IMR-90 (cell line): Measurements from ENCODE around the gene RCOR3. TPM values are rescaled to one million over a fixed set of nuclear protein-coding genes. Genes with fewer than 3 reads are reported as not detected.

Experiments used
- ATAC-seq: fragments of 200-7000 bp; cut with Tn5 transposase; 2 replicates; pipeline ENCODE4 v1.9.1; 2020; ENCODE audit warnings: low read depth, mild to moderate bottlenecking, moderate library complexity
- BruUV-seq: library from RNA; stranded (reverse); fragments of 400-500 nt; replicated peaks from 2 replicates; lab custom pipeline; 2021; lab: Mats Ljungman, UMichigan
- CTCF ChIA-PET: fragments of 300-600 bp; formaldehyde crosslinking; extraction: SDS; loops from one replicate; lab custom pipeline; 2021; ENCODE audit warnings: antibody characterized with exemption; lab: Yijun Ruan, JAX
- POLR2A ChIA-PET: fragments of 300-600 bp; sonication (Branson Sonifier 250); formaldehyde crosslinking; loops from one replicate; lab custom pipeline; 2022; ENCODE audit warnings: antibody characterized with exemption; ENCODE audit not compliant: unreplicated experiment; lab: Charles Lee
- DNase-seq: peaks from one replicate; pipeline ENCODE4 v3.0.0; 2013
- H2AFZ ChIP-seq: replicated peaks from 2 replicates; pipeline ENCODE3; 2013; ENCODE audit warnings: low read length, mild to moderate bottlenecking; ENCODE audit not compliant: poor library complexity
- H2AK5ac ChIP-seq: 2 replicates; pipeline ENCODE4 v1.6.1; 2013; ENCODE audit warnings: low read depth, low read length, inconsistent platforms
- H2AK9ac ChIP-seq: replicated peaks from 2 replicates; pipeline ENCODE3; 2013; ENCODE audit warnings: mild to moderate bottlenecking, low read depth, low read length, moderate library complexity; ENCODE audit not compliant: poor library complexity
- H2BK120ac ChIP-seq: 2 replicates; pipeline ENCODE4 v1.6.1; 2013; ENCODE audit warnings: low read depth, low read length, inconsistent platforms
- H2BK15ac ChIP-seq: 3 replicates; pipeline ENCODE4 v1.6.1; 2013; ENCODE audit warnings: low read depth, low read length, inconsistent platforms
- H2BK20ac ChIP-seq: 2 replicates; pipeline ENCODE4 v1.6.1; 2013; ENCODE audit warnings: low read depth, mild to moderate bottlenecking, inconsistent platforms, low read length, moderate library complexity
- H2BK5ac ChIP-seq: 2 replicates; pipeline ENCODE4 v1.6.1; 2013; ENCODE audit warnings: mild to moderate bottlenecking, low read depth, low read length, inconsistent platforms; ENCODE audit not compliant: poor library complexity, severe bottlenecking
- H3K14ac ChIP-seq: replicated peaks from 2 replicates; pipeline ENCODE4 v1.6.1; 2013; ENCODE audit warnings: low read depth, low read length, inconsistent platforms
- H3K18ac ChIP-seq: 2 replicates; pipeline ENCODE4 v1.6.1; 2013; ENCODE audit warnings: low read depth, low read length, control low read depth
- H3K23ac ChIP-seq: 2 replicates; pipeline ENCODE4 v1.6.1; 2013; ENCODE audit warnings: low read depth, low read length, inconsistent platforms
- H3K27ac ChIP-seq: 2 replicates; pipeline ENCODE4 v1.5.1; 2013; ENCODE audit warnings: mild to moderate bottlenecking, control low read depth, low read length; ENCODE audit not compliant: insufficient read depth
- H3K27me3 ChIP-seq: 2 replicates; pipeline ENCODE4 v1.6.1; 2013; ENCODE audit warnings: low read length; ENCODE audit not compliant: control insufficient read depth, insufficient read depth
- H3K36me3 ChIP-seq: 2 replicates; pipeline ENCODE4 v1.6.1; 2013; ENCODE audit warnings: low read length, mixed read lengths; ENCODE audit not compliant: control insufficient read depth, insufficient read depth
- H3K4ac ChIP-seq: 2 replicates; pipeline ENCODE4 v1.6.1; 2013; ENCODE audit warnings: low read depth, low read length, inconsistent platforms
- H3K4me1 ChIP-seq: 2 replicates; pipeline ENCODE4 v1.6.1; 2013; ENCODE audit warnings: low read length, mixed read lengths; ENCODE audit not compliant: control insufficient read depth, insufficient read depth
- H3K4me2 ChIP-seq: 2 replicates; pipeline ENCODE4 v1.6.1; 2013; ENCODE audit warnings: low read depth, mild to moderate bottlenecking, control low read depth, low read length, moderate library complexity
- H3K4me3 ChIP-seq: 2 replicates; pipeline ENCODE4 v1.5.1; 2013; ENCODE audit warnings: low read depth, mild to moderate bottlenecking, control low read depth, low read length, moderate library complexity; ENCODE audit not compliant: insufficient read depth
- H3K56ac ChIP-seq: 2 replicates; pipeline ENCODE4 v1.6.1; 2013; ENCODE audit warnings: low read length, inconsistent platforms; ENCODE audit not compliant: insufficient read depth; ENCODE audit errors: extremely low read depth
- H3K79me1 ChIP-seq, 2 experiments: 2 replicates each; pipeline ENCODE4 v1.6.1; 2013; ENCODE audit warnings: low read length in 2 of 2, inconsistent platforms in 1 of 2, low read depth in 1 of 2
- H3K9ac ChIP-seq: 2 replicates; pipeline ENCODE4 v1.6.1; 2013; ENCODE audit warnings: low read depth, low read length, control low read depth
- H3K9me1 ChIP-seq: 2 replicates; pipeline ENCODE4 v1.6.1; 2013; ENCODE audit warnings: low read length, inconsistent platforms; ENCODE audit not compliant: insufficient read depth
- H3K9me3 ChIP-seq: 2 replicates; pipeline ENCODE4 v1.6.1; 2013; ENCODE audit warnings: low read length; ENCODE audit not compliant: control insufficient read depth, insufficient read depth
- H4K20me1 ChIP-seq: 2 replicates; pipeline ENCODE4 v1.6.1; 2013; ENCODE audit warnings: low read length, inconsistent platforms; ENCODE audit not compliant: insufficient read depth
- H4K5ac ChIP-seq: 2 replicates; pipeline ENCODE4 v1.6.1; 2013; ENCODE audit warnings: mild to moderate bottlenecking, low read depth, low read length, control low read depth
- H4K8ac ChIP-seq, 2 experiments: 2 replicates each; pipeline ENCODE4 v1.6.1; 2013; ENCODE audit warnings: low read depth in 2 of 2, low read length in 2 of 2, control low read depth in 1 of 2, inconsistent platforms in 1 of 2
- H4K91ac ChIP-seq: 2 replicates; pipeline ENCODE4 v1.6.1; 2013; ENCODE audit warnings: low read depth, low read length, inconsistent platforms; ENCODE audit not compliant: insufficient read depth
- BHLHE40 ChIP-seq: fragments of 150-350 bp; IDR thresholded peaks from 2 replicates; pipeline ENCODE4 v1.6.1; 2016; ENCODE audit warnings: mild to moderate bottlenecking, low read depth, low read length
- CEBPB ChIP-seq: IDR thresholded peaks from 2 replicates; pipeline ENCODE4 v1.6.1; 2012; ENCODE audit warnings: low read depth, low read length, improper control_type of control experiment
- CHD1 ChIP-seq: IDR thresholded peaks from 2 replicates; pipeline ENCODE4 v1.6.1; 2012; ENCODE audit warnings: low read depth, low read length, improper control_type of control experiment
- FOS ChIP-seq: fragments of 150-350 bp; IDR thresholded peaks from 2 replicates; pipeline ENCODE4 v1.6.1; 2016; ENCODE audit warnings: low read depth, low read length
- MAFK ChIP-seq: IDR thresholded peaks from 2 replicates; pipeline ENCODE4 v1.6.1; 2012; ENCODE audit warnings: low read depth, low read length, improper control_type of control experiment
- MAZ ChIP-seq: IDR thresholded peaks from 2 replicates; pipeline ENCODE4 v1.6.1; 2012; ENCODE audit warnings: low read depth, mild to moderate bottlenecking, low read length, improper control_type of control experiment, moderate library complexity, borderline replicate concordance
- MXI1 ChIP-seq: IDR thresholded peaks from 2 replicates; pipeline ENCODE4 v1.6.1; 2012; ENCODE audit warnings: low read depth, mild to moderate bottlenecking, low read length, moderate library complexity, borderline replicate concordance
- NFE2L2 ChIP-seq: fragments of 150-350 bp; IDR thresholded peaks from 2 replicates; pipeline ENCODE4 v1.6.1; 2016; ENCODE audit warnings: low read depth, mild to moderate bottlenecking, low read length
- POLR2A ChIP-seq: IDR thresholded peaks from 2 replicates; pipeline ENCODE4 v1.6.1; 2012; ENCODE audit warnings: mild to moderate bottlenecking, low read depth, low read length
- RAD21 ChIP-seq: IDR thresholded peaks from 2 replicates; pipeline ENCODE4 v1.6.1; 2012; ENCODE audit warnings: low read length, improper control_type of control experiment
- RCOR1 ChIP-seq: IDR thresholded peaks from 2 replicates; pipeline ENCODE4 v1.6.1; 2012; ENCODE audit warnings: mild to moderate bottlenecking, low read length, improper control_type of control experiment; ENCODE audit not compliant: insufficient replicate concordance
- RFX5 ChIP-seq: IDR thresholded peaks from 2 replicates; pipeline ENCODE4 v1.8.0; 2012; ENCODE audit warnings: low read depth, mild to moderate bottlenecking, low read length, moderate library complexity
- SMC3 ChIP-seq: fragments of 150-350 bp; IDR thresholded peaks from 2 replicates; pipeline ENCODE4 v1.6.1; 2016; ENCODE audit warnings: low read depth, mild to moderate bottlenecking, antibody characterized with exemption, low read length, moderate library complexity
- WGBS, 2 experiments: methylation state at CpG; one replicate each; pipeline versions ENCODE4 v1.1.5 to v1.1.7; 2013; ENCODE audit warnings: missing lambda C conversion rate in 2 of 2; ENCODE audit not compliant: insufficient read length in 1 of 2; ENCODE audit errors: extremely low coverage in 2 of 2; 5-methylcytosine and 5-hydroxymethylcytosine counted together
- dilution Hi-C: fragments of 300-500 bp; cut with HindIII; formaldehyde crosslinking; loops from one replicate; pipeline ENCODE4 v1.14.3; 2018; ENCODE audit warnings: low sequenced_read_pairs; ENCODE audit not compliant: unreplicated experiment
- in situ Hi-C: fragments of 300-500 bp; cut with MboI; formaldehyde crosslinking; loops from 3 replicates; pipeline ENCODE4 v1.14.3; 2019; ENCODE audit warnings: low sequenced_read_pairs, inconsistent platforms, mixed read lengths
- intact Hi-C: fragments of 100-400 bp; cut with micrococcal nuclease; formaldehyde crosslinking; loops from 2 replicates; pipeline ENCODE4 v1.10.0; 2022
- polyA plus RNA-seq, 3 experiments: library from polyadenylated mRNA; depleted of rRNA; stranded (reverse); fragments of >200 nt; gene quantifications; 2 replicates each; pipeline ENCODE4 v1.2.3, GENCODE V29; 2012; ENCODE audit warnings: low replicate concordance in 1 of 3
- total RNA-seq: library from RNA; depleted of rRNA; stranded (reverse); fragments of >200 nt; gene quantifications from 2 replicates; pipeline ENCODE4 v1.2.3, GENCODE V29; 2012
- TF ChIP-seq, protein P1 (sequence below): conservative IDR thresholded peaks from 2 replicates; pipeline ENCODE4 v1.5.1; 2012; ENCODE audit warnings: mild to moderate bottlenecking, low read depth, low read length, improper control_type of control experiment
- TF ChIP-seq, protein P2 (sequence below): fragments of 150-350 bp; IDR thresholded peaks from 2 replicates; pipeline ENCODE4 v1.6.1; 2017; ENCODE audit warnings: mild to moderate bottlenecking, antibody characterized with exemption, low read length, low read depth

RCOR3 gene
- total and polyA plus RNA-seq, 2 of the 4 experiments (the other 2 are of a cell fraction): 8.1 to 16.4 TPM

DNA sequence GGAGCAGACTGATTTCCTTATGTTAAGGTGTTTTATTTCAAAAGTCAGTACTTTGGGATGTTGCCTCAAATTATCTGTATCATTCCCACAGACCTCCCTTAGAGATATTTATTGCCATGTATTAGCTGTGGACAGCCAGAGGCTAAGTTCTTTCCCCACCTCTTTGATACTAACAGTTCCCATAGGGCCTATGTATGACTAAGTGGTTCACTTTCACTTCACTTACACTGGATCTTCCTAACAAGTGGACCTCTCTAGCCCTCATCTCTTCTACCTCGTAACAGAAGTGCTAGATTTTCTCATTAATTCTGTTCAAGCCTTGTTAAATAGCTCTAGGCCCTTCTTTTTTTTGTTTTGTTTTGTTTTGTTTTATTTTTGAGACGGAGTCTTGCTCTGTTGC lies 73.7 kb downstream of the RCOR3 start:
- peaks cover 48% of the 10 kb centered on the region for H3K9me1 ChIP-seq
- no peak overlapping the region for H4K8ac ChIP-seq
- H2BK15ac ChIP-seq: no peak overlapping the region
- H3K79me1 ChIP-seq: peaks cover 37 to 91% of the 10 kb centered on the region in 2 experiments
- H3K36me3 ChIP-seq: 0 out of 2 replicates have a peak, but pooled peaks cover 1% of the 10 kb centered on the region
- H3K4ac ChIP-seq: no peak overlapping the region
- no peak overlapping the region for H2AK9ac ChIP-seq
- DNase-seq (peak; percentile 41), ATAC-seq (peak; percentile 55)
- H4K91ac ChIP-seq: no peak overlapping the region
- H2BK5ac ChIP-seq: no peak overlapping the region
- peaks cover 16% of the 10 kb centered on the region for H3K4me1 ChIP-seq
- H4K20me1 ChIP-seq: peaks cover 78% of the 10 kb centered on the region
- no peak overlapping the region for H3K4me2 ChIP-seq
- intact Hi-C loops (no loop called here), dilution Hi-C loops (no loop called here), in situ Hi-C loops (no loop called here)
- no peak overlapping the region for H4K5ac ChIP-seq
- no peak overlapping the region for H3K23ac ChIP-seq
- no peak overlapping the region for H3K18ac ChIP-seq
- H3K56ac ChIP-seq: no peak overlapping the region
- H2BK120ac ChIP-seq: no peak overlapping the region
- CTCF ChIA-PET: no interaction called here
- H3K27ac ChIP-seq: no peak overlapping the region
- BruUV-seq: no TSS peak
- H2AK5ac ChIP-seq: no peak overlapping the region
- no peaks in the 10 kb centered on the region for H3K9me3 ChIP-seq
- H2BK20ac ChIP-seq: no peak overlapping the region
- TF ChIP-seq POLR2A: no peak
- TF ChIP-seq, protein P1, sequence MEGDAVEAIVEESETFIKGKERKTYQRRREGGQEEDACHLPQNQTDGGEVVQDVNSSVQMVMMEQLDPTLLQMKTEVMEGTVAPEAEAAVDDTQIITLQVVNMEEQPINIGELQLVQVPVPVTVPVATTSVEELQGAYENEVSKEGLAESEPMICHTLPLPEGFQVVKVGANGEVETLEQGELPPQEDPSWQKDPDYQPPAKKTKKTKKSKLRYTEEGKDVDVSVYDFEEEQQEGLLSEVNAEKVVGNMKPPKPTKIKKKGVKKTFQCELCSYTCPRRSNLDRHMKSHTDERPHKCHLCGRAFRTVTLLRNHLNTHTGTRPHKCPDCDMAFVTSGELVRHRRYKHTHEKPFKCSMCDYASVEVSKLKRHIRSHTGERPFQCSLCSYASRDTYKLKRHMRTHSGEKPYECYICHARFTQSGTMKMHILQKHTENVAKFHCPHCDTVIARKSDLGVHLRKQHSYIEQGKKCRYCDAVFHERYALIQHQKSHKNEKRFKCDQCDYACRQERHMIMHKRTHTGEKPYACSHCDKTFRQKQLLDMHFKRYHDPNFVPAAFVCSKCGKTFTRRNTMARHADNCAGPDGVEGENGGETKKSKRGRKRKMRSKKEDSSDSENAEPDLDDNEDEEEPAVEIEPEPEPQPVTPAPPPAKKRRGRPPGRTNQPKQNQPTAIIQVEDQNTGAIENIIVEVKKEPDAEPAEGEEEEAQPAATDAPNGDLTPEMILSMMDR: no peak
- no peak for TF ChIP-seq MAZ
- no peak for TF ChIP-seq FOS
- TF ChIP-seq, protein P2, sequence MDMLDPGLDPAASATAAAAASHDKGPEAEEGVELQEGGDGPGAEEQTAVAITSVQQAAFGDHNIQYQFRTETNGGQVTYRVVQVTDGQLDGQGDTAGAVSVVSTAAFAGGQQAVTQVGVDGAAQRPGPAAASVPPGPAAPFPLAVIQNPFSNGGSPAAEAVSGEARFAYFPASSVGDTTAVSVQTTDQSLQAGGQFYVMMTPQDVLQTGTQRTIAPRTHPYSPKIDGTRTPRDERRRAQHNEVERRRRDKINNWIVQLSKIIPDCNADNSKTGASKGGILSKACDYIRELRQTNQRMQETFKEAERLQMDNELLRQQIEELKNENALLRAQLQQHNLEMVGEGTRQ: no peak
- TF ChIP-seq CHD1: no peak
- TF ChIP-seq MAFK: no peak
- no peak for TF ChIP-seq NFE2L2
- TF ChIP-seq RAD21: no peak
- TF ChIP-seq RCOR1: no peak
- no peak for TF ChIP-seq RFX5
- TF ChIP-seq MXI1: no peak
- TF ChIP-seq BHLHE40: no peak
- TF ChIP-seq SMC3: no peak
- TF ChIP-seq CEBPB: no peak
- H3K14ac ChIP-seq: no peak overlapping the region
- H2AFZ ChIP-seq: no peak overlapping the region
- POLR2A ChIA-PET: no interaction called here
- no CpG with 5 or more reads among the region's 2 CpGs for WGBS, 2 experiments
- no peak overlapping the region for H3K9ac ChIP-seq
- H3K4me3 ChIP-seq: no peak overlapping the region
- no peaks in the 10 kb centered on the region for H3K27me3 ChIP-seq
